Activated CD8-positive, alpha-beta memory T cell treated with anti-CD3 and anti-CD28 coated beads for 24 hours (primary cell): ENCODE results near the gene FERMT3.
A peak's percentile ranks its signal among the peaks of the same experiment; 100 is the strongest.

Experiments used
- DNase-seq: peaks from one replicate; pipeline ENCODE4 v3.0.0-alpha.2; 2020

Gene FERMT3

GRCh38 chr11:64186492-64187165, 19.9 kb upstream of the FERMT3 start:
- peak; percentile 81 for DNase-seq

GRCh38 chr11:64192434-64192833, 14.1 kb upstream of the FERMT3 start:
- no peak for DNase-seq

- no peak for DNase-seq
Measured at GRCh38 chr11:64196626-64197025, 9.9 kb upstream of the FERMT3 start.

- no peak for DNase-seq
Measured at GRCh38 chr11:64198511-64198910, 8.0 kb upstream of the FERMT3 start.

- no peak for DNase-seq
Measured at GRCh38 chr11:64201543-64201942, 5.0 kb upstream of the FERMT3 start.

GRCh38 chr11:64202992-64203391, 3.5 kb upstream of the FERMT3 start:
- DNase-seq: no peak

GRCh38 chr11:64203421-64204079, 3.0 kb upstream of the FERMT3 start:
- no peak for DNase-seq

GRCh38 chr11:64204080-64204440, 2.5 kb upstream of the FERMT3 start:
- DNase-seq: no peak

GRCh38 chr11:64204464-64204989, 2.0 kb upstream of the FERMT3 start:
- peak; percentile 82 for DNase-seq

GRCh38 chr11:64207256-64208085, 950 bp downstream of the FERMT3 start:
- DNase-seq: peak; percentile 93

- DNase-seq: peak; percentile 71
Measured at GRCh38 chr11:64208086-64208795, 1.7 kb downstream of the FERMT3 start.

GRCh38 chr11:64208796-64209562, 2.5 kb downstream of the FERMT3 start:
- DNase-seq: no peak

- no peak for DNase-seq
Measured at GRCh38 chr11:64209563-64209843, 3.0 kb downstream of the FERMT3 start.

- DNase-seq: no peak
Measured at GRCh38 chr11:64210301-64211020, 3.9 kb downstream of the FERMT3 start.

- no peak for DNase-seq
Measured at GRCh38 chr11:64211181-64211872, 4.8 kb downstream of the FERMT3 start.

- no peak for DNase-seq
Measured at GRCh38 chr11:64216879-64217278, 10.4 kb downstream of the FERMT3 start.

- no peak for DNase-seq
Measured at GRCh38 chr11:64218628-64219353, 12.3 kb downstream of the FERMT3 start.

- DNase-seq: no peak
Measured at GRCh38 chr11:64219354-64219684, 12.8 kb downstream of the FERMT3 start.

GRCh38 chr11:64219755-64220154, 13.2 kb downstream of the FERMT3 start:
- DNase-seq: no peak

GRCh38 chr11:64220271-64220670, 13.8 kb downstream of the FERMT3 start:
- DNase-seq: no peak

GRCh38 chr11:64220798-64221197, 14.3 kb downstream of the FERMT3 start:
- no peak for DNase-seq
